Sigmoid colon (tissue), 7 donors: ENCODE measurements around the gene PACRG. TPM values are rescaled to one million over a fixed set of nuclear protein-coding genes. Genes with fewer than 3 reads are reported as not detected.

Experiments
- DNase-seq: peaks from one replicate; pipeline ENCODE4 v3.0.0-alpha.2; 2019
- H3K27ac ChIP-seq, 4 donors: fragments of 200-600 bp; sonication (generic); one replicate each; pipeline ENCODE4 v1.5.1; 2016 to 2019; ENCODE audit warnings: mild to moderate bottlenecking in 1 of 4
- H3K27me3 ChIP-seq, 3 donors: fragments of 200-600 bp; sonication (generic); one replicate each; pipeline ENCODE4 v1.5.1; 2019; ENCODE audit warnings: mild to moderate bottlenecking in 1 of 3
- H3K36me3 ChIP-seq, 4 donors: fragments of 200-600 bp; sonication (generic); one replicate each; pipeline ENCODE4 v1.5.1; 2016 to 2019
- H3K4me1 ChIP-seq, 4 donors: fragments of 200-600 bp; sonication (generic); one replicate each; pipeline ENCODE4 v1.5.1; 2017 to 2019
- H3K4me3 ChIP-seq, 4 donors: fragments of 200-600 bp; sonication (generic); one replicate each; pipeline ENCODE4 v1.5.1; 2017 to 2019; ENCODE audit warnings: mild to moderate bottlenecking in 2 of 4, moderate library complexity in 1 of 4
- H3K9me3 ChIP-seq, 4 donors: fragments of 200-600 bp in 3 of 4; sonication (generic) in 3 of 4; one replicate each; pipeline versions ENCODE4 v1.5.1 to v1.6.1; 2013 to 2019
- EP300 ChIP-seq, 4 donors: sonication (generic); formaldehyde crosslinking; IDR thresholded peaks; one replicate each; pipeline ENCODE4 v1.6.1; 2017; ENCODE audit warnings: antibody characterized with exemption in 4 of 4
- POLR2A ChIP-seq, 2 donors: fragments of 450-650 bp; IDR thresholded peaks; one replicate each; pipeline ENCODE4 v1.6.1; 2016; ENCODE audit warnings: antibody characterized with exemption in 2 of 2, mild to moderate bottlenecking in 2 of 2, moderate library complexity in 2 of 2
- POLR2AphosphoS5 ChIP-seq, 4 donors: sonication (generic); formaldehyde crosslinking; IDR thresholded peaks; one replicate each; pipeline ENCODE4 v1.6.1; 2017; ENCODE audit warnings: antibody characterized with exemption in 4 of 4
- WGBS, 2 donors: extraction: QIAGEN DNeasy Blood & Tissue Kit; methylation state at CpG; one replicate each; pipeline ENCODE4 v1.1.7; 2013; 5-methylcytosine and 5-hydroxymethylcytosine counted together
- intact Hi-C: fragments of 100-400 bp; cut with DNase I; formaldehyde crosslinking; loops from one replicate; pipeline ENCODE4 v1.15.1; 2023
- polyA plus RNA-seq, 3 donors: library from polyadenylated mRNA; stranded (reverse); fragments of 200-250 nt; gene quantifications; one replicate each; pipeline ENCODE4 v1.2.3, GENCODE V29; 2013
- total RNA-seq, 4 donors: library from RNA; depleted of rRNA; stranded (reverse); fragments of >200 nt; gene quantifications; one replicate each; pipeline ENCODE4 v1.1.0, GENCODE V29; 2016
- TF ChIP-seq, protein P1 (sequence below), 4 experiments: fragments of 450-650 bp in 3 of 4; fragments of 200-600 bp in 1 of 4; IDR thresholded peaks; one replicate each; pipeline ENCODE4 v1.5.1; 2016 to 2019; ENCODE audit warnings: antibody characterized with exemption in 4 of 4, mild to moderate bottlenecking in 3 of 4, moderate library complexity in 2 of 4
- donor health status: healthy with polysubstance abuse.
- donor health status: Bipolar disorder and iron deficiency.
- donor health status: healthy.

The PACRG gene
- total and polyA plus RNA-seq, 7 donors, result 0.12 to 6.9 (median 0.95) TPM; not detected in 2

- H3K27ac ChIP-seq, result no peak overlapping the region
- TF ChIP-seq POLR2AphosphoS5 (IDR thresholded peaks at IDR 0.05) (no peak), EP300 (IDR thresholded peaks at IDR 0.05) (no peak), POLR2A (IDR thresholded peaks at IDR 0.05) (no peak)
- TF ChIP-seq, protein P1, sequence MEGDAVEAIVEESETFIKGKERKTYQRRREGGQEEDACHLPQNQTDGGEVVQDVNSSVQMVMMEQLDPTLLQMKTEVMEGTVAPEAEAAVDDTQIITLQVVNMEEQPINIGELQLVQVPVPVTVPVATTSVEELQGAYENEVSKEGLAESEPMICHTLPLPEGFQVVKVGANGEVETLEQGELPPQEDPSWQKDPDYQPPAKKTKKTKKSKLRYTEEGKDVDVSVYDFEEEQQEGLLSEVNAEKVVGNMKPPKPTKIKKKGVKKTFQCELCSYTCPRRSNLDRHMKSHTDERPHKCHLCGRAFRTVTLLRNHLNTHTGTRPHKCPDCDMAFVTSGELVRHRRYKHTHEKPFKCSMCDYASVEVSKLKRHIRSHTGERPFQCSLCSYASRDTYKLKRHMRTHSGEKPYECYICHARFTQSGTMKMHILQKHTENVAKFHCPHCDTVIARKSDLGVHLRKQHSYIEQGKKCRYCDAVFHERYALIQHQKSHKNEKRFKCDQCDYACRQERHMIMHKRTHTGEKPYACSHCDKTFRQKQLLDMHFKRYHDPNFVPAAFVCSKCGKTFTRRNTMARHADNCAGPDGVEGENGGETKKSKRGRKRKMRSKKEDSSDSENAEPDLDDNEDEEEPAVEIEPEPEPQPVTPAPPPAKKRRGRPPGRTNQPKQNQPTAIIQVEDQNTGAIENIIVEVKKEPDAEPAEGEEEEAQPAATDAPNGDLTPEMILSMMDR (IDR thresholded peaks at IDR 0.05), result no peak
- no peaks in the 10 kb centered on the region for H3K27me3 ChIP-seq
- DNase-seq, result no peak
- H3K4me3 ChIP-seq, result no peak overlapping the region
- 87 to 89% methylated on average over 6 of the region's 6 CpGs for WGBS, 2 donors
- H3K9me3 ChIP-seq, result no peaks in the 10 kb centered on the region
- H3K4me1 ChIP-seq, result peaks cover 0 to 8% (median 7%) of the 10 kb centered on the region in 4 donors
- no peaks in the 10 kb centered on the region for H3K36me3 ChIP-seq
- intact Hi-C loops, result no loop called here
Observed at GRCh38 chr6:163188746-163189145, 461.0 kb downstream of the PACRG start.

GRCh38 chr6:163189609-163190008, 461.8 kb downstream of the PACRG start:
- Histone ChIP-seq H3K4me1 (no peaks in the 10 kb centered on the region), H3K4me3 (no peak overlapping the region), H3K9me3 (no peaks in the 10 kb centered on the region), H3K36me3 (no peaks in the 10 kb centered on the region), H3K27me3 (no peaks in the 10 kb centered on the region), H3K27ac (no peak overlapping the region)
- intact Hi-C loops, result no loop called here
- WGBS, 2 donors, result 94% methylated on average over 7 of the region's 7 CpGs
- no peak for TF ChIP-seq POLR2AphosphoS5 (IDR thresholded peaks at IDR 0.05)
- TF ChIP-seq POLR2A (IDR thresholded peaks at IDR 0.05), result no peak
- TF ChIP-seq, protein P1 (IDR thresholded peaks at IDR 0.05), result no peak
- TF ChIP-seq EP300 (IDR thresholded peaks at IDR 0.05), result no peak
- DNase-seq, result no peak

GRCh38 chr6:163190786-163191185, 463.0 kb downstream of the PACRG start:
- no peaks in the 10 kb centered on the region for H3K4me1 ChIP-seq
- no peak overlapping the region for H3K27ac ChIP-seq
- H3K9me3 ChIP-seq, result no peaks in the 10 kb centered on the region
- TF ChIP-seq POLR2A (IDR thresholded peaks at IDR 0.05) (no peak), POLR2AphosphoS5 (IDR thresholded peaks at IDR 0.05) (no peak), EP300 (IDR thresholded peaks at IDR 0.05) (no peak)
- TF ChIP-seq, protein P1 (IDR thresholded peaks at IDR 0.05), result no peak
- H3K27me3 ChIP-seq, result no peaks in the 10 kb centered on the region
- intact Hi-C loops, result no loop called here
- no peaks in the 10 kb centered on the region for H3K36me3 ChIP-seq
- no peak overlapping the region for H3K4me3 ChIP-seq
- DNase-seq, result no peak
- WGBS, 2 donors, result 79 to 88% methylated on average over 4 of the region's 4 CpGs

- Histone ChIP-seq H3K9me3 (no peaks in the 10 kb centered on the region), H3K27ac (no peak overlapping the region), H3K27me3 (no peaks in the 10 kb centered on the region), H3K36me3 (no peaks in the 10 kb centered on the region), H3K4me1 (no peaks in the 10 kb centered on the region), H3K4me3 (no peak overlapping the region)
- DNase-seq, result no peak
- TF ChIP-seq POLR2A (IDR thresholded peaks at IDR 0.05) (no peak), POLR2AphosphoS5 (IDR thresholded peaks at IDR 0.05) (no peak)
- TF ChIP-seq, protein P1 (IDR thresholded peaks at IDR 0.05), result no peak
- 67 to 72% methylated on average over 7 of the region's 7 CpGs for WGBS, 2 donors
- intact Hi-C loops, result no loop called here
Observed at GRCh38 chr6:163191704-163192537, 464.1 kb downstream of the PACRG start.
